ENCODE results near the gene REL. TPM values are rescaled to one million over a fixed set of nuclear protein-coding genes. Genes with fewer than 3 reads are reported as not detected.

Gene REL
- total RNA-seq, 1 donor from 2014 or later: 29.1 TPM

DNA sequence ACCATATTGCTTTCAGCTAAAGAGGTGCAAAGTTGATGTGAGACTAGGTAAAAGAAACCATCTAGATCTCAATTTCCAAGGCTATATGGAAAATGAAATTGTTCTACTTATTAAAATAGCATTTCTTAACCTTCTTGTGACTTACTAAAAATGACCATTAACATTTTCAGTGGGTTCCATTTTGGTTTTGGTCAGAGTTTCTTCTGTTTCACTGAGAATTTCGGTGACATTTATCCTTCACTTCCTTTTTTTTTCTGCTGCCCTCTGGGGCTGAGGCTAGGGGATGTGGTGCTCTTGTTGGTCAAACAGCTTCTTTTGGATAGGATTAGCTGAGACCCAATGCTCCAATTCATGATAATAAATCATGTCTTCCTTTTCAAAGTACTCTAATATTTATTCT lies 44.3 kb upstream of the REL start:
- Histone ChIP-seq H3K27ac (no peak overlapping the region), H3K36me3 (no peaks in the 10 kb centered on the region), H3K4me3 (no peak overlapping the region), H3K9me3 (no peaks in the 10 kb centered on the region), H3K27me3 (no peaks in the 10 kb centered on the region), H3K4me1 (no peaks in the 10 kb centered on the region)
- ATAC-seq: no peak
- intact Hi-C loops (cut with DNase I): no loop called here
- DNase-seq: no peak
- TF ChIP-seq, protein P1, sequence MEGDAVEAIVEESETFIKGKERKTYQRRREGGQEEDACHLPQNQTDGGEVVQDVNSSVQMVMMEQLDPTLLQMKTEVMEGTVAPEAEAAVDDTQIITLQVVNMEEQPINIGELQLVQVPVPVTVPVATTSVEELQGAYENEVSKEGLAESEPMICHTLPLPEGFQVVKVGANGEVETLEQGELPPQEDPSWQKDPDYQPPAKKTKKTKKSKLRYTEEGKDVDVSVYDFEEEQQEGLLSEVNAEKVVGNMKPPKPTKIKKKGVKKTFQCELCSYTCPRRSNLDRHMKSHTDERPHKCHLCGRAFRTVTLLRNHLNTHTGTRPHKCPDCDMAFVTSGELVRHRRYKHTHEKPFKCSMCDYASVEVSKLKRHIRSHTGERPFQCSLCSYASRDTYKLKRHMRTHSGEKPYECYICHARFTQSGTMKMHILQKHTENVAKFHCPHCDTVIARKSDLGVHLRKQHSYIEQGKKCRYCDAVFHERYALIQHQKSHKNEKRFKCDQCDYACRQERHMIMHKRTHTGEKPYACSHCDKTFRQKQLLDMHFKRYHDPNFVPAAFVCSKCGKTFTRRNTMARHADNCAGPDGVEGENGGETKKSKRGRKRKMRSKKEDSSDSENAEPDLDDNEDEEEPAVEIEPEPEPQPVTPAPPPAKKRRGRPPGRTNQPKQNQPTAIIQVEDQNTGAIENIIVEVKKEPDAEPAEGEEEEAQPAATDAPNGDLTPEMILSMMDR (IDR thresholded peaks at IDR 0.05): no peak

DNA sequence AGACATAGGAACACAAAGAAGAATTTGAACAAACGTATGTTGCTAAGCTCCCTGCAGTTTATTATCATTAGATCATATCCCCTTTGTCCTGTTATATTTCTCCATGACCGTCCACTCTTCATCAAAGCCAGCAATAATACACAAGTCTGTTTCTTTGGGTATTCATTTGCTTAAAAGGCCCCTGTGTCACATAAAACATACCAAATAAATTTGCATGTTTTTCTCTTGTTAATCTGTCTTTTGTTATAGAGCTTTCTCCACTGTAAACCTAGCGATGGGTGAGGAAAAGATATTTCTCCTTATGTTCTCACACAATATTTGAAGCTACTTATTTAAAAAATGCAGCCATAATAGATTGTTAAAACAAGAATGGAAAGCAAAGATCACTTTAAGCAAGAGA lies 42.9 kb upstream of the REL start:
- intact Hi-C loops (cut with DNase I): no loop called here
- ATAC-seq (no peak), DNase-seq (no peak)
- Histone ChIP-seq H3K9me3 (no peaks in the 10 kb centered on the region), H3K36me3 (no peaks in the 10 kb centered on the region), H3K27ac (no peak overlapping the region), H3K4me3 (no peak overlapping the region), H3K4me1 (no peaks in the 10 kb centered on the region), H3K27me3 (no peaks in the 10 kb centered on the region)
- TF ChIP-seq, protein P1 (IDR thresholded peaks at IDR 0.05): no peak

DNA sequence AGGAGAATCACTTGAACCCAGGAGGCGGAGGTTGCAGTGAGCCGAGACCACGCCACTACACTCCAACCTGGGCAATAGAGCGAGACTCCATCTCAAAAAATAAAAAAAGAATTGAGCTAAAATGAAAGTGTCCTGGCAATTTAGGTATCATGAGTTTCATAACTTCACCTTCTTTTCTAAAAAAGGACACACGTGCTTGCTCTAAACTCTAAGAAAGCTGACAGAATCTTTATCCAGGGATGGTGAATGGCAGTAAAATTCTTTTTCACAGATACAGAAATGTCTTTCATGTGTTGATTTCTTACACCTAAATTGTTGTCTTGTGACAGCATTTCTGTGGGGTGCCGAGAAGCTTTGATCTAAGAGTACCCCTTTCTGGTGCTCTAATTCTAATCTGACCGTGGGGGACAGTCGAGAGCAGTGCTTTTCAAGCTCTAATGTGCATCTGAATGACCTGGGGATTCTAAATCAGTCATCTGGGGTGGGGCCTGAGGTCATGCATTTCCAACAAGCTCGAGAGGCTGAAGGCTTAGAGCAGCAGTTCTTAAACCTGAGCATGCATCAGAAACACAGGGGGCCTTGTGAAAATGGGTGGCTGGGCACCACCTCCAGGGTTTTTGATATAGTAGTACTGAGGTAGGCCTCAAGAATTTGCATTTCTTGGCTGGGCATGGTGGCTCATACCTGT lies 42.1 kb upstream of the REL start:
- intact Hi-C loops (cut with DNase I): no loop called here
- ATAC-seq: no peak
- Histone ChIP-seq H3K27ac (no peak overlapping the region), H3K9me3 (no peaks in the 10 kb centered on the region), H3K4me3 (no peak overlapping the region), H3K36me3 (no peaks in the 10 kb centered on the region), H3K4me1 (no peaks in the 10 kb centered on the region), H3K27me3 (no peaks in the 10 kb centered on the region)
- no peak for DNase-seq
- TF ChIP-seq, protein P1 (IDR thresholded peaks at IDR 0.05): no peak

DNA sequence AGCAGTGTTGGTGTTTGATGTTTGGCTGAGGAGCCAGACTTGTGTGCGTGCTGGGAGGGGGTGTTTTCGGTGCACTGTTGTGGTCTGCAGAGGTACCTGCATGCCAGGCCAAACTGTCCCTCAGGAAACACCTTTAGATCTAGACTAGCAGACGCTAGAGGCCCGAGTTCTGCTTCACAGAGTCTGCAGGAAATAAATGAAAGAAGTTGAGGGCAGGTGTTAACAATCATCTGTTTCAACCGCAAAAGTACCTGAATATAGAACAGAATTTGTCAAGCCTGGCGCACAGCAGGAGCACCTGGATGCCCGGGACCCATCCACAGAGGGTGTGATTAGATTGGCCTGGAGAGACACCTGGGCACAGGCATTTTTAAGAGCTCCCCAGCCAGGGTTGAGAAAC lies 40.5 kb upstream of the REL start:
- H3K36me3 ChIP-seq: no peaks in the 10 kb centered on the region
- no peak overlapping the region for H3K27ac ChIP-seq
- ATAC-seq: no peak
- H3K4me1 ChIP-seq: no peaks in the 10 kb centered on the region
- TF ChIP-seq, protein P1 (IDR thresholded peaks at IDR 0.05): no peak
- intact Hi-C loops (cut with DNase I): no loop called here
- no peak for DNase-seq
- no peaks in the 10 kb centered on the region for H3K27me3 ChIP-seq
- no peaks in the 10 kb centered on the region for H3K9me3 ChIP-seq
- H3K4me3 ChIP-seq: no peak overlapping the region

DNA sequence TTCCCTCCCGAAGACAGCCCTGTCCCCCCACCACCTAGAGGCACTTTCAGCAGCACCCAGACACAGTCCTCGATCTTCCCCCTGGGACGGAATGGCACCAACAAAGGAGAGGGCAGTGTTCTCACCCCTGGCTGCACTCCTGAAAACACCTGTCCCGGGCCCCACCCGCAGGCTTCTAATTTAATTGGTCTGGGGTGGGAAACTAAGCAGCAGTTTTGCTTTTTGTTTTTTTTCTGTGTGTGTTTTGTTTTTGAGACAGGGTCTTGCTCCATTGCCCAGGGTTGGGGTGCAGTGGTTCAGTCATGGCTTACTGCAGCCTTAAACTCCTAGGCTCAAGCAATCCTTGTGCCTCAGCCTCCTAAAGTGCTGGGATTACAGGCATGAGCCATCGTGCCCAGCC lies 38.4 kb upstream of the REL start:
- Histone ChIP-seq H3K4me3 (no peak overlapping the region), H3K4me1 (no peaks in the 10 kb centered on the region), H3K27me3 (no peaks in the 10 kb centered on the region), H3K36me3 (no peaks in the 10 kb centered on the region), H3K27ac (no peak overlapping the region), H3K9me3 (no peaks in the 10 kb centered on the region)
- ATAC-seq (no peak), DNase-seq (no peak)
- TF ChIP-seq, protein P1 (IDR thresholded peaks at IDR 0.05): no peak
- intact Hi-C loops (cut with DNase I): no loop called here

DNA sequence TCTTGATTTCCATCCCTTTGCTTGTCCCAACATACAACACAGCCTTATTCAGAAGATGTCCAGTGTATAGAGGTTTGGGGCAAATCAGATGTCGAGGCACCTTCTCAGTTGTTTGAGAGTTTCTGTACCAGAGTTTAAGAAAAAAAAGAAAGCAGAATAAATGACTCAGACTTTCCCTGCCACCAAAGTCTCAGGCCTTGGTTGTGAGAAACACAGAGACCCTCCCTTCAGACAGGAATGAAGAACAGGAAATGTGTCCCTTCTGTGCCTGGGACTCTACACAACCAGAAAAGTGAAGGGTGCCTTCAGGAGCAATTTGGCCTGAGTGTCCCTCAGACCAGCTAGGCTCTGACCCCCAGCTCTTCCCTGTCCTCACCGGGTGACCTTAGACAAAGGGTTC lies 37.3 kb upstream of the REL start:
- no peak for DNase-seq

More for the DNA sequence above, 37.3 kb upstream of the REL start:
- ATAC-seq: no peak
- no peak overlapping the region for H3K27ac ChIP-seq
- no peaks in the 10 kb centered on the region for H3K27me3 ChIP-seq
- H3K36me3 ChIP-seq: no peaks in the 10 kb centered on the region
- no peaks in the 10 kb centered on the region for H3K4me1 ChIP-seq
- H3K4me3 ChIP-seq: no peak overlapping the region
- no peaks in the 10 kb centered on the region for H3K9me3 ChIP-seq
- TF ChIP-seq, protein P1 (IDR thresholded peaks at IDR 0.05): no peak
- intact Hi-C loops (cut with DNase I): no loop called here
